WI38 (cell line): Measurements from ENCODE around the gene GRIN1.
"Not testable (repeated sequence)": the region's sequence is repeated elsewhere in the genome, so short reads cannot be mapped to it uniquely, and the experiment has no call there.

Experiments
- H3K4me3 ChIP-seq: 2 replicates; pipeline ENCODE4 v1.5.1; 2011; ENCODE audit warnings: low read depth, mild to moderate bottlenecking, control low read depth, low read length
- TF ChIP-seq, protein P1 (sequence below): IDR thresholded peaks from 2 replicates; pipeline ENCODE4 v1.5.1; 2012; ENCODE audit warnings: low read depth, mild to moderate bottlenecking, control low read depth, low read length

GRIN1 gene

DNA sequence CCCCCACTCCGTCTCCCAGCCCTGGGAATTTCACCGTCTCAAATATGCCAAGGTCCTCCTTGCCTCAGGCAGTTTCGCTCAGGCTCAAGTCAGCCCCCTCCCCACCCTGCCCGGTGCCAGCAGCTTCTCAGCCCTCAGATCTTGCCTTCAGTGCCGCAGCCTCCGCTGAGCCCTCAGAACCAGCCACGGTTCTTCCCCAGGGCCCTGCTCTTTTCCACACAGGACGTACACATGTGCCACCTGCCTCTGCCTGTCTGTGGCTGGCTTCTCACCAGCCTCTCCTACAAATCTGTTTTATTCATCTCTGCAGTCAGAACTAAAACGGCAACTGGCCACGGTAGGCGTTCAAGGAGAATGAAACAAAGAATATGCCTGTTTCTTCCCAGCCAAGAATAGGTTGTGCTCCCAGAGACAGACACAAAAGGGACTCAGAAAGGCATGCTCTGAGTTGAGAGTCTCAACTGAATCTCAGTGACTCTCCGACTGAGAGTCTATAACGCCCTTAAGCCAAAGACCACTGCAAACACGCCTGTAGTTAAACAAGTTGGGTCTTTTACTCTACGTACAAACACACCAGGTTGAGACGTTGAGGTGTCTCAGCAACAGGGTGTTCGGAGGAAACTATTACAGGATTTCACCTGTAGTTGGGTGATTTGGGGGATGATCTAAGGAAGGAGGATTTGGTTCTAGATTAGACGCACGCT lies 10.6 kb upstream of the GRIN1 start:
- TF ChIP-seq, protein P1, sequence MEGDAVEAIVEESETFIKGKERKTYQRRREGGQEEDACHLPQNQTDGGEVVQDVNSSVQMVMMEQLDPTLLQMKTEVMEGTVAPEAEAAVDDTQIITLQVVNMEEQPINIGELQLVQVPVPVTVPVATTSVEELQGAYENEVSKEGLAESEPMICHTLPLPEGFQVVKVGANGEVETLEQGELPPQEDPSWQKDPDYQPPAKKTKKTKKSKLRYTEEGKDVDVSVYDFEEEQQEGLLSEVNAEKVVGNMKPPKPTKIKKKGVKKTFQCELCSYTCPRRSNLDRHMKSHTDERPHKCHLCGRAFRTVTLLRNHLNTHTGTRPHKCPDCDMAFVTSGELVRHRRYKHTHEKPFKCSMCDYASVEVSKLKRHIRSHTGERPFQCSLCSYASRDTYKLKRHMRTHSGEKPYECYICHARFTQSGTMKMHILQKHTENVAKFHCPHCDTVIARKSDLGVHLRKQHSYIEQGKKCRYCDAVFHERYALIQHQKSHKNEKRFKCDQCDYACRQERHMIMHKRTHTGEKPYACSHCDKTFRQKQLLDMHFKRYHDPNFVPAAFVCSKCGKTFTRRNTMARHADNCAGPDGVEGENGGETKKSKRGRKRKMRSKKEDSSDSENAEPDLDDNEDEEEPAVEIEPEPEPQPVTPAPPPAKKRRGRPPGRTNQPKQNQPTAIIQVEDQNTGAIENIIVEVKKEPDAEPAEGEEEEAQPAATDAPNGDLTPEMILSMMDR = no peak
- peak overlapping the region; percentile 77 for H3K4me3 ChIP-seq

GRCh38 chr9:137128862-137129455 lies 10.0 kb upstream of the GRIN1 start:
- H3K4me3 ChIP-seq = peak overlapping the region; percentile 77
- TF ChIP-seq, protein P1 = no peak

DNA sequence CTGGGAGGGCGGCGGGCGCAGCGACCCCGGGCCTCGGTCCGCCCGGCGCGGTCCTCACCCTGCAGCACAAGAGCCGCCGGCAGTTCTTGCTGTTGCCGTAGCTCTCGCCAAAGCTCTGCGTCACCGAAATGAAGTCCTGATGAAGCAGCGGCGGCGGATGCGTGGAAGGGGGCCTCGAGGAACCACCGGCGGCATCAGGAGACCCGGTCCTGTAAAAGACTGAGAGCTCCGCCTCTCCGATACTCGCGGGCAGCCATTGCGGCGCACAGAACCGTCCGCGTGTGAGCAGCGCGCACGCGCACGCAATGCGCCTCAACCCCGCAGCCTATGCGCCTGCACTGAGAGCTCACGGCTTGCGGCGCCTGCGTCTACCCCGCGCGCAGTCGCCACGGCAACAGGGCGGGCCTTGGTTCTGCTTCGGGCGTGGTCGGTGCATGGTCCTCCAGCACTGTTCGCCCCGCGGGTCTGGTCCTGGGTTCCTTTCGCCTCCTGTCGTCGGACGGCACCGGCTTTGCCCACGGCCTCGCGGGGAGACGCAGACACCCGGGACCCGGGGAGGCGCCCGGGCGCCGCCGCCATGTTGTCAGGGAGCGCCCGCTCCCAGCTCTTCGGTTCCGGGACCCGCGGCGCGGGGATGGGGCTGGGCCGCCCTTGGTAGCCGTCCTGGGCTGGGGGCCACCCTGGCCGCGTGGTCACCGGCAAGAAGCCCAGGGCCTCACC lies 9.3 kb upstream of the GRIN1 start:
- peak overlapping the region; percentile 77 for H3K4me3 ChIP-seq
- TF ChIP-seq, protein P1 = no peak

GRCh38 chr9:137130176-137130755 lies 8.7 kb upstream of the GRIN1 start:
- H3K4me3 ChIP-seq = peak overlapping the region; percentile 77
- TF ChIP-seq, protein P1 = no peak

DNA sequence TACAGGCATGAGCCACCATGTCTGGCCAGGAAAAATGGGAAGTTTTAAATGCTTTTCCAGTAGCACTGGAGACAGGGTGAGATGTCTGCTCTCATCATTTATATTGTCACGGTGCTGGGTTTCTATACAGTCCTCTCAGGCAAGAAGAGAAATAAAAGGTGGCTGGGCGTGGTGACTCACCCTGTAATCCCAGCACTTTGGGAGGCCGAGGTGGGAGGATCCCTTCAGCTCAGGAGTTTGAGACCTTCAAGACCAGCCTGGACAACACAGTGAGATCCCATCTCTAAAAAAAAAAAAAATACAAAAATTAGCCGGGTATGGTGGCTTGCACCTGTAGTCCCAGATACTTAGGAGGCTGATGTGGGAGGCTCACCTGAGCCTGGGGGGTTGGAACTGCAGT lies 4.8 kb upstream of the GRIN1 start:
- TF ChIP-seq, protein P1 = no peak
- no peak overlapping the region for H3K4me3 ChIP-seq

- not testable (repeated sequence) for H3K4me3 ChIP-seq
These were observed 3.8 kb upstream of the GRIN1 start for GRCh38 chr9:137135154-137135553.

DNA sequence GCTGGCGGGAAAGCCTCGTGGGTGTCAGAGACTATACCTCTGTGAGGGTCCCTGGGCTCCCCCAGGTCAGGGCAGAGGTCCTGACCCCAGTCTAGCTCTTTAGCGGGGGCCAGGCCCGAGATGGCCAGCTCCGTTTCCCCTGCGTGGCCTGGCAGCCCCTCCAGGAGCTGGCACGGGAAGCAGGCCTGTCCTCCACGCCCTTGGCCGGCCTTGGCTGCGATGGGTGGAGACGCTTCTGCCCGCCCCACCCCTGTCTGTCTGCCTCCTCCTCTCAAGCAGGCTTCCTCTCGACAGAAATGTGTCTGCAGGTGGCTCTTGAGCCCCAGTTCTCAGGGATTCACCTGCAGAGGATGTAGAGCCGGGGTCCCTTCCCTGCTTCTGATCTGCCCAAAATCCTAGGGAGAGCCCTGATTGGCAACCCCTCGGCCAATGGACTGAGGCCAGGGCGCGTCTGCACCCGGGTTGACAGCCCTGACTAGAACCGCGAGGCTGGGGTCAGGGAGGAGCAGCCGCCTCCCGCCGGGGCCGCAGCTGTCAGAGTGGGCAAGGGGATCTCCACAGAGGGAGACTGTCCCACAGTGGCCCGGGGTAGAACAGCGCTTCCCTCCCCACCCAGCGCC lies 2.6 kb upstream of the GRIN1 start:
- H3K4me3 ChIP-seq = no peak overlapping the region

More for the DNA sequence above, 2.6 kb upstream of the GRIN1 start:
- TF ChIP-seq, protein P1 = no peak
